ENCODE data around the gene ZNF652.

- TF ChIP-seq, protein P1, sequence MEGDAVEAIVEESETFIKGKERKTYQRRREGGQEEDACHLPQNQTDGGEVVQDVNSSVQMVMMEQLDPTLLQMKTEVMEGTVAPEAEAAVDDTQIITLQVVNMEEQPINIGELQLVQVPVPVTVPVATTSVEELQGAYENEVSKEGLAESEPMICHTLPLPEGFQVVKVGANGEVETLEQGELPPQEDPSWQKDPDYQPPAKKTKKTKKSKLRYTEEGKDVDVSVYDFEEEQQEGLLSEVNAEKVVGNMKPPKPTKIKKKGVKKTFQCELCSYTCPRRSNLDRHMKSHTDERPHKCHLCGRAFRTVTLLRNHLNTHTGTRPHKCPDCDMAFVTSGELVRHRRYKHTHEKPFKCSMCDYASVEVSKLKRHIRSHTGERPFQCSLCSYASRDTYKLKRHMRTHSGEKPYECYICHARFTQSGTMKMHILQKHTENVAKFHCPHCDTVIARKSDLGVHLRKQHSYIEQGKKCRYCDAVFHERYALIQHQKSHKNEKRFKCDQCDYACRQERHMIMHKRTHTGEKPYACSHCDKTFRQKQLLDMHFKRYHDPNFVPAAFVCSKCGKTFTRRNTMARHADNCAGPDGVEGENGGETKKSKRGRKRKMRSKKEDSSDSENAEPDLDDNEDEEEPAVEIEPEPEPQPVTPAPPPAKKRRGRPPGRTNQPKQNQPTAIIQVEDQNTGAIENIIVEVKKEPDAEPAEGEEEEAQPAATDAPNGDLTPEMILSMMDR (IDR thresholded peaks at IDR 0.05), result no peak
- TF ChIP-seq POLR2A (IDR thresholded peaks at IDR 0.05), result no peak
Measured at GRCh38 chr17:49369089-49369488, 7.0 kb upstream of the ZNF652 start.

Measured in lower leg skin (tissue), 3 donors.